ENCODE measurements around the gene SPATC1L. TPM values are rescaled to one million over a fixed set of nuclear protein-coding genes. Genes with fewer than 3 reads are reported as not detected.
"Not testable (repeated sequence)": the region's sequence is repeated elsewhere in the genome, so short reads cannot be mapped to it uniquely, and the experiment has no call there.

SPATC1L gene
- total RNA-seq, 1 donor from 2014 or later, result 2.1 TPM

DNA sequence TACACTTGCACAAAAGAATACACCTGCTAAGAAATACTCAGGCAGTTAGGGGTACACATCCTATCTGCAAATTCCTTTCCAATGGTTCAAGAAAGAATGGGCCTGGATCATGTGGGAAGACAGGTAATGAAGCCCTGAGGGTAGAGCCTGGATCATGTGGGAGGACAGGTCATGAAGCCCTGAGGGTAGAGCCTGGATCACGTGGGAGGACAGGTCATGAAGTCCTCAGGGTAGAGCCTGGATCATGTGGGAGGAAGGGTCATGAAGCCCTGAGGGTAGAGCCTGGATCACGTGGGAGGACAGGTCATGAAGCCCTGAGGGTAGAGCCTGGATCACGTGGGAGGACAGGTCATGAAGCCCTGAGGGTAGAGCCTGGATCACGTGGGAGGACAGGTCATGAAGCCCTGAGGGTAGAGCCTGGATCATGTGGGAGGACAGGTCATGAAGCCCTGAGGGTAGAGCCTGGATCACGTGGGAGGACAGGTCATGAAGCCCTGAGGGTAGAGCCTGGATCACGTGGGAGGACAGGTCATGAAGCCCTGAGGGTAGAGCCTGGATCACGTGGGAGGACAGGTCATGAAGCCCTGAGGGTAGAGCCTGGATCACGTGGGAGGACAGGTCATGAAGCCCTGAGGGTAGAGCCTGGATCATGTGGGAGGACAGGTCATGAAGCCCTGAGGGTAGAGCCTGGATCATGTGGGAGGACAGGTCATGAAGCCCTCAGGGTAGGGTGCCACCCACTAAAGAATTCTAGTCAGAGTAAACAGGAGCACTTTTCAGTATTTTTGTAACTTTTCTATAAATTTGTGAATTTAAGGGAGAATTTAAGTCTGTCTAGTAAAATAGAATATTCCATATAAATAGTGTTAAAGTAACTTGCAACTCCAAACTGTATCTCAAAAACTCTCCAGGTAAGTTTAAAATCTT, 16.9 kb upstream of the SPATC1L start:
- DNase-seq (ENCODE audit: low read depth in 2 of 2), result not testable (repeated sequence)

DNA sequence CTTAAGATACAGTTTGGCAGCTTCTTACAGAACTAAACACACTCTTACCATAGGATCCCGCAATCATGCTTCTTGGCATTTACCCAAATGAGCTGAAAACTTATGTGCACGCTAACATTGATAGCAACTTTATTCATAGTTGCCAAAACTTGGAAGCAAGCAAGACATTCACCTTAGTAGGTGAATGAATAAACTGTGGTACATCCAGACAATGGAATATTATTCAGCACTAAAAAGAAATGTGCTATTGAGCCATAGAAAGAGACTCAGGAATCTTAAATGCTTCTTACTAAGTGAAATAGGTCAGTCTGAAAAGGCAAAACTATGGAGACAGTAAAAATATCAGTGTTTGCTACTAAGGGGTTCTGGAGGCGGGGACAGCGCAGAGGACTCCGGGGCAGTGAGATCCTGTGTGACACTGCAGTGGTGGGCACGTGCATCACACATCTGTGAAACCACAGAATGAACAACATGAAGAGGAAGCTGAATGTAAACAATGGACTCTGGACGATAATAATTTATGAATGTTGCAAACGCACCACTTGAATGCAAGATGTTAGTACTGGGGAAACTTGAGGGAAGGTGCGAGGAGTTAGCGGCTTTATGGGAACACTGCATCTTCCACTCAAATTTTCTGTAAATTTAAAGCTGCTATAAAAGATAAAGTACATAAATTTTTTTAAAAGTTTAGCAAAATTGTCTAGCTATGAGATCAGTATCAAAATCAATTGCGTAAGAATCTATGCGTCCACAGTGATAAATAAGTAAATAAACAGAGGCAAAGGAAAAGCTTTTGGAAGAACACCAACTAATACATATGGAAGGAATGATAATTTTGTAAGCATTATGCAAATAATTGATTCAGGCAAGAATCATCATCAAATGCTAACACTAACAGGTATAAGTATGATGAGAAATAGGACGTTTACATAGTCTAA, 15.4 kb upstream of the SPATC1L start:
- DNase-seq (ENCODE audit: low read depth in 2 of 2), result no peak

DNA sequence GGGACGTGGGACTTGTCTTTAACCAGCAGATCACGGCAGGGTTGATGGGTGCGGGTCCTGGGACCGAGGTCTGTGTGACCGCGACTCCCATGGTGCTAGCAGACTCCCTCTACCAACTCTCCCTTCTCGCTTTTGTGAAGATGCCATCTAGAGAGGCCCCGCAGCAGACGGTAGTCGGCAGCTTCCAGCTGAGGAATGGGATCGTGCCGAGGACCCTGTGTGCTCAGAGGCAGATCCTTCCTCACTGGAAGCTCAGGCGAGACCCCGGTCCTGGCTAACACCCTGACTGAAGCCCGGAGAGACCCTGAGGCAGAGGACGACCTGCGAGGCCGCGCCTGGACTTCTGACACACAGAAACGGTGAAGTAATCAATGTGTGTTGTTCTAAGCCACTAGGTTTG, 12.5 kb upstream of the SPATC1L start:
- DNase-seq (ENCODE audit: low read depth in 2 of 2), result no peak

DNA sequence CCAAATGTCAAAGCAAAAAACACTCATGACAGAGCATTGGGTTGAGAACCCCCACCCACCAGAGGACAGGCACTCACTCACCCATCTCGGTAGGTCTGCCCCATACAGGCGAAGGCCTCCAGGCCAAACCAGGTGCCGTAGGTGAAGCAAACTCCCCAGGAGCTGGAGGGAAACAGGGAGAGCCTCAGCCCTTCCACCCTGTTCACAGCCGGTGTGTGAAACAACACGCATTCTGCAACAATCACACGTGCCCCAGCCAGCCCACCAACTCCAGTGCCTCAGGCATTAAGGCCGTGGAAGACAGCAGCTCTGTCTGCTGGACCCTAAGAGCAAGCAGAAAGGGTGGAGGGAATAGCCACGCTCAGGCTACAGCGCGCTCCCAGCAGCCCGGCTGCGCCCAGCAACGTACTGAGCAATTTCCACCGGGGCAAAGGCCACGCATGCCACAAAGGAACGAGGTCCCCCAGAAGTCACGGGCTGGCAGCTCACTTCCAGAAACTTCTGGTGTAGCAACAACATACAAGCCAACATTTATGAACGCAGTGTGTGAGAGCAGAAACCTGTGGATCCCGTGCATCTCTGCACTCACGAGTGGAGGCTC, 11.4 kb upstream of the SPATC1L start:
- DNase-seq (ENCODE audit: low read depth in 2 of 2), result no peak

DNA sequence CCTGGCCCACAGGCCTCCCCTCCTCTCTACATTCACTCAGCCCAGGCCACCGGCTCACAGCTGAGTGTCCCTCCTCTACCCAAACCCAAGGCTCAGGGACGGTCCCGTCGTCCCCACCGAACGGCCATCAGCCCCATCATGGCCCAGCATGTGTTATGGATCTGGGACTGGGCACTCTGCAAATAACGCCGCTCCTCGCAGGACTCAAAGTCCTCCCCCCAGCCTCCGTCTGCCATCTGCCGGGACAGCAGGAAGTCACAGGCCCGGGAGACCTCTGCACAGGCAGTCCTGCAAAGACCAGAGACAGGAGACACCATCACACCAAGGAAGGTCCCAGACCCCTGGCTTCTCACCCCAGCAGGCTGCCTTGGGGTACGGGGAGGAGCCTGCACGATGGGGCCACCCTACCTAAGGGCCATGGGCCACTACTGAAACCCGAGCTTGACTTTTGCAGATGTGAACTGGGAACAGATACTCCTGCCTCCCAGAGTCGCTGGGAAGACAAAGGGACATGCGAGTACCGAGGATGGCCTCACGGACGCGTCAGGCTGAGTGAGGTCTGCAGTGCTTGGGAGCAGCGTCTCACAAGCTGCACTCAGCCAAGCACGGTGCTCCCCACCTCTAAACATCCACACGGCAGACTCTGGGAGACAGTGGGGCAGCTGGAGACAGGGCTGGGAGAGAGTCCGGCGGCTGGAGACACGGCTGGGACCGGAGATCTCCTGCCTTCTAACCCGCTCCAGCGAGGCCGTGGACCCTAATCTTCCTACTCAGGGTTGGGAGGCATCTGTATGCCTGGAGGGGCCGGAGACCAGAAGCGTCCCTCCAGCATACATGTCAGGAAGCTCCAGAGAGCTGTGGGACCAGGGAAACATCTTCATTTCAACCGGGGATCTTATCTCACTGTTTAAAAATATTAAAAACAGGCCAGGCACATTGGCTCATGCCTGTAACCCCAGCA, 10.4 kb upstream of the SPATC1L start:
- no peak for DNase-seq (ENCODE audit: low read depth in 2 of 2)

DNA sequence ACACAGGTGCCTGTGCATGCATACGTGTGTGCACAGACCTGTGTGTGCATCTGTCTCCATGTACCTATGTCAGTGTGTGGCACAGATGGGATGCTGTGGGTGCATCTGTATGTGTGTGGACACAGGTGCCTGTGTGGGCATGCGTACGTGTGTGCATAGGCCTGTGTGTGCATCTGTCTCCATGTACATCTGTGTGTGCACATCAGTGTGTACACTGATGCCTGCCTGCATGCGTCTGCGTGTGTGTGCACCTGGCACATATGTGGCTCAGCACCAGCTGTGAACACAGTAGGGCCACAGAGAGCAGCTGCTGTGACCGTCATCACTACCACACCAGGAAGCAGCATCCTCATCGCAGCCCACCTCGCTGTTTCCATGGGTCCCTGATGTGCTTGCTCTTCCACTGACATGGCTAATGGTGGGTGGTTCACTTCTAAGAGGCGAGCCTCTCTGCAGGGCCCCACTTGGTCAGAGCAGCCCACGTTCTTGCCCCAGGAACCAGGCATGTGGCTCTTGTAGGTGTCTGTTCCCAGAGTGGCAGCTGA, 9.6 kb upstream of the SPATC1L start:
- no peak for DNase-seq (ENCODE audit: low read depth in 2 of 2)

DNA sequence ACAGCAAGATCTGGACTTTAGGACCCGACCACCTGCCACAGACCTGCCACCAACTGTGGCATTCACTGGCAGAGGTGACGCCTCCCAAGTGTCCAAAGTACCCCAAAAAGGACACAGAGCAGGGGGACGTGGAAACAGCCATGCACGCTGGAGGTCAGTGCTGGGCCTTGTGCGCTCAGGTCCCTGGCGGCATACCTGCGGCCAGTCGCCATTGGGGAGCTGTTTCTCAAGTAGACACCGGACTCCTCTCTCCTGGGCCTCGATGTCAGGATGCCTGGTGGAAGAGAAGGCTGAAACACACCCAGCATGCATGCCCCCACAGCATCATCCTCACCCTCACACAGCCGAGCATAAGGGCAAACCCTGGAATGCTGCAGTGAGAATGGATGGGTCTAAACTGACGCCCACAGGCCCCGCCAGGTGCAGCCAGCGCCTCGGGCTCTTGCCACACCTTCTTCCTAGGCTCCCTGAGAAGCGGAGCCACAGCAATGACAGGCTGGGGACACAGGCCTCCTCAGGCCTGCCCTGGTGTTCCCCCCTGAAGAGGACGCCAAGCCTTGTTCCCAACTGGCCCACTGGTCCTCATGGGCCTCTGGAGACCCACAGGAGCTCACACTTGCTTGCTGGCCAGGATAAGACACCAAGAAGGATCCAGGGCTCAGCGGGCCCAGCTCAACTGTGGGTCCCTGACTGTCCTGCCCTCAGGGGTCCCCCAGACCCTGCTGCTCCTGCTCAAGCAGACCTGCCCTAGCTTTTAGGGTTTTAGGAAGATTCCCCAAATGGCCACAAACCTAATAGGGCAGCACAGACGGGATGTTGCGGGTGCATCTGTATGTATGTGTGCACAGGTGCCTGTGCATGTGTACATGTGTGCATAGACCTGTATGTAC, 7.7 kb upstream of the SPATC1L start:
- no peak for DNase-seq (ENCODE audit: low read depth in 2 of 2)

DNA sequence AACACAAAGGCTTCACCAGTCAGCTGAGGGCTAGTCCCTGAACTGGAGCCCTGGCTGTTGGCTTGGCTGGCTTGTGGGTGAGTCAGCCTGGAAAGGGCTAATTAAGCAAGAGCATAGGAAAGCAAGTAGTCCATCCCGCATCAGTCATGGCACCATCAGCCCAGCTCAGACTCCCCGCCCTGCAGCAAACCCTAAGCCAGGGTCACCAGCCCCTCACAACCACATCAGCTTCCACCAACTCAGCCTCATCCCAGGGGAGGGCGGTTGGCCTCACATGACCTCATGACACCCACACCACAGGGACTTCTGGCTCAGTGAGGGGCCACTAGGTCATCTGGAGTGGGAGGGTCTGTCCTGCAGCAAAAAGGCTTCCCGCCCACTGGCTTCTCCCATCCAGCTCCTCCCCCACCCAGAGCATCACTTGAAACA, 7.0 kb upstream of the SPATC1L start:
- DNase-seq (ENCODE audit: low read depth in 2 of 2), result peak; percentile 30 to 63

DNA sequence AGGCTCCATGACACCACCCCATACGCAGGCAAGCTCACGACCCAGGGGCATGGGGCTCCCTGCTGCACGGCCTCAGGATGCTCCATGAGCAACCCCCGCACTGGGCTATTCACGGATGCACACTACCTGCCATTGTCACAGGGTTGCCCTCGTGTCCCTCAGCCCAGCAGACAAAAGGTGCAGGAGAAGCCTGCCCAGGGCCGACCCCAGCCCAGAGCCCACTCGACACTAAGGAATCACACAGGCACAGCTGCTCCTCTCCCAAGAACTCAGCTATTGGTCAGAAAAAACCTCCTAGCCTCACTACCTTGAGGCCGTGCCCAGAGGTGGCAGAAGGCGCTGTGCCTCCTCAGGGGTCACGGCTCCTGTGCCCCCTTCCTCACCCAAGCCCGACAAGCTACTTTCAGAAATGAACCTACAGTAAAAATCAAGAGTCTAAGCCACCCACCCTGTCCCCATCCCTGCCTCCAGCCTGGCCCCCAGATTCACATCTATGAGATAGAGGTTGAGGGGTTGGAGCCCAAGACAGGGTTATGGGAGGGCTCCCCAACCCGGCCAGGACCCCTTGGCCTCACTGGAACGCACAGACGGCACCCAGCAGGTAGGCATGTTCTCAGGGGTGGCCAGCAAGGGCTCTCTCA, 6.4 kb upstream of the SPATC1L start:
- DNase-seq (ENCODE audit: low read depth in 2 of 2), result no peak

DNA sequence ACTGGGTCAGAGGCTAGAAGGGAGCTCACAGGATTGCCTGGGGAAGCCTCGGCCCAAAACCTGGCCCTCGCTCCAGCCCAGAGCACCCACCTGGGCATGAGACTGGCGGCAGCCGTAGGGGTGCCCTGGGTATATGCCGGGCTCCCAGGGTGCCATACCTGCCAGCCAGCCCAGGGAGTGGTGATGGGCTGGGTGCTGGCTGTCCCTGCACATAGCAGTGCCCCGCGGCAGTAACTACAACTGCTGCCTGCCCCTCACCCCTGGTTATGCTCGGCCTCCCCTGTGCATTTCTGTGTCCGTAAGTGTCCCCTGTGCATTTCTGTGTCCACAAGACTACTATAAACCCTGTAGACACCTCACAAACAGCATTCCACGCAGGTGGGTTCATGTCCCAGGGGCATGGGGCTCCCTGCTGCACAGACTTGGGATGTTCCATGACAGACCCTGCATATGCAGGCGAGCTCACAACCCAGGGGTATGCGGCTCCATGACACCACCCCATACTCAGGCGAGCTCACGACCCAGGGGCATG, 5.8 kb upstream of the SPATC1L start:
- no peak for DNase-seq (ENCODE audit: low read depth in 2 of 2)

DNA sequence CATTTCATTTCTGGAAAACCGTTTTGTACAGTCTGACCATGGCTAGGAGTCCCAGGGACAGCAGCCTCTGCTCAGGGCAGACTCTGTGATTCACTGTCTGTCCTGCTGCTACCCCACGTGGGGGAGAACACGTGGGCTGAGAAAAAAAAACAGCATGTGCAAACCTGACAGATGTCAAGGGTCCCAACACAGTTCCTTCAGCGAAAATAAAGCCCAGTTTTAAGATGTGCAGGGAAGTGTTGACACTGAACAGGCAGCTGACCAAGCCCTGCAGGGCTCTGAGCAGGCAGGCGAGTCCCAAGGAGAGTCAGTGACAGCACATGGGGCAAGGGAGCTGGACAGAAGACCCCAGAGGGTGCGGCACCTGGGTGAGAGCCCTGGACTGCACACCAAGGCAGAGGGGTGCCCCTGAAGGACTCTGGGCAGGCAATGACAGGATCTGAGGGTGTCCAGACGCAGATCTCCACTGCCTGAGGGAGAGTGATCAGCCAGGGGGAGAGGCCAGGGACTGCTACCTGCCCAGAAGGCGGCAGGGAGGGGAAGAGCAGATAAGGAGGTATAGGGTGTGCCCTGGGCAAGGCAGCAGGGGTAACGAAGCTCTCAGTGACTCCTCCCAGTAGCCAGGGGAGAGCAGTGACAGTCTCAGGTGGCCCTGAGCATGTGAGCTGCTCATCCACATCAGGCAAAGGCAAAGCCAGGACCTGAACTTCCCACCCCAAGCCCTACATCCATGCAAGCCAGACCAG, 5.1 kb upstream of the SPATC1L start:
- DNase-seq (ENCODE audit: low read depth in 2 of 2), result peak in 1 of 2 donors; percentile 70

DNA sequence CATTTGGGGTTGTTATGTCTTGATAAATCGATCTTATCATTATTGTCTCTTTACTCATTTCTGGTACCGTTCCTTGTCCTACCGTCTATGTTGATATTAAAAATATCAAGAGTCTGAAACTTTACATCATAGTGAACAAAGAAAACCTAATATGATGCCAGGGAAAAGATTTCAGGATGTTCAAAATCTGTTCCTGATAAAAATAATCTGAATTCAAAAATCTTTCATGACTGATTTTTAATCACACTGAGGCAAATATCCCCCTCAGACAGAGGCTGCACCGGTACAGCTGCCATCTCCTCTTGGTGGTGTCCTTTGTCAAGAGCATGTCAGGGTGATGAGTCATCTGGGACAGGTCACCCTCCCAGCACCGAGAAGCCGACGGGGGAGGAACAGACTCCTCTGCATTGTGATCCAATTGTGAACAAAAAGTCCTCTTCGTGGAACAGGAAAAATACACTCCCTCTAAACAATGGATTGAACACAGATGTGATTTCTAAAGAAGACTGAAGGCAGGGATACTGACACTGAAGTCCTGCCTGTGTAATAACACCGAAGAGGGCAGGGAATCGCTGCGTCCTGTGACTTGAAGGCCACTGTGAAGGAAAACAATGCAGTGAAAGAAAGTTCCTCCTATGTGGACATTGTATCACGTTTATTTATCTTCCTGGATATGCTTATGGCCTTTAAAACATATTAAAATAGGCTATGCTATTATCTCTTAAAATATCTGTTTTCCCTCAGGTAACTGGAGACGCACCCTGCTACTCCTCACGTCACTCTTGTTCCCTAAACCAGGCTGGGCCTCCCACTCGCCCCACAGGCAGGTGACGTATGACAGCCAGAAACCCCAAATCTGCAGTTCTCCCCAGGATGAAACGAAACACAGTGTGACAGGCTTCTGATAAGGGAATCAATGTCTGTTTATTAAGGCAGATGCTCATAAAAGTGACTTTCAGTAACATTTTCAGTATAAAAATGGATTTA, 4.3 kb upstream of the SPATC1L start:
- DNase-seq (ENCODE audit: low read depth in 2 of 2), result peak; percentile 21 to 90

DNA sequence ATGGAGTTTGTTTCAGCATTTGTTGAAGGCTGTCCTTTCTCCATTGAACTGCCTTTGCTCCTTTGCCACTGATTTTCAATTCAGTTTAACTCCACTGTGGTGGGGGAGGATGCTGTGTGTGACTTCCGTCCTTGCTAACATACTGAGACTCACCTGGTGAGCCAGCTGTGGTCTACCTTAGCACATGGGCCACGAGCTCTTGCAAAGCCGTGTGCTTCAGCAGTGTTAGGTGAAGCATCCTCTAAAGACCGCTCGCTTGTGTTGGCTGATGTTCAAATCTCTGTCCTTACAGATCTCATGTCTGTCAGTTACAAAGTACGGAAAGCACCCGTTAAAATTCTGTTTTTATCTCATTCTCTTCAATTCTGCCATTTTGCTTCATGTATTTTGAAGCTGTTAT, 3.6 kb upstream of the SPATC1L start:
- no peak for DNase-seq (ENCODE audit: low read depth in 2 of 2)

DNA sequence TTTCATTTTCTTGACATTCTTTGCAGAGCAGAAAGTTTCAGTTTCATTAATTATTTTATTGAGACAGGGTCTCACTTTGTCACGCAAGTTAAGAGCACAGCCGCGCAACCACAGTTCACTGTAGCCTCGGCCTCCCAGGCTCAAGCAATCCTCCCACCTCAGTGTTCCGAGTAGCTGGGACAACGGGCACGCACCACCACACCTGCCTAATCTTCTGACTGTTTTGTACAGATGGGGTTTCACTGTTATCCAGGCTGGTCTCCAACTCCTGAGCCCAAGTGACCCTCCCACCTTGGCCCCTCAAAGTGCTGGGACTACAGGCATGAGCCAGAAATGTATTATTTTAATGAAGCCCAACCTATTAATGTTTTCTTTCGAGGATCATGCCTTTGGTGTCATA, 3.0 kb upstream of the SPATC1L start:
- no peak for DNase-seq (ENCODE audit: low read depth in 2 of 2)

DNA sequence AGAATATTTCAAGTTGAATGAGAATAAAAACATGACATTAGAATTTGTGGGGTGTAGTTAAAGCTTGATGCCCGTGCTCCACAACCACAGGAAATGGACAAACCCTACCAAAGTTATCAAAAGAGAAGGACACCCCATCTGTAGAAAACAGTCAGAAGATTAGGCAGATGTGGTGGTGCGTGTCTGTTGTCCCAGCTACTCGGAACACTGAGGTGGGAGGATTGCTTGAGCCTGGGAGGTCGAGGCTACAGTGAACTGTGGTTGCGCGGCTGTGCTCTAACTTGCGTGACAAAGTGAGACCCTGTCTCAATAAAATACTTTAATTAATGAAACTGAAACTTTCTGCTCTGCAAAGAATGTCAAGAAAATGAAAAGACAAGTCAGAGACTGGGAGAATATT, 1.5 kb upstream of the SPATC1L start:
- no peak for DNase-seq (ENCODE audit: low read depth in 2 of 2)

Data from dermis microvascular lymphatic vessel endothelial cell (primary cell).